ENCODE measurements around the gene MBLAC1.

MBLAC1 gene

GRCh38 chr7:100095704-100096103, 31.1 kb upstream of the MBLAC1 start:
- no peak for DNase-seq (ENCODE audit: low spot score)

DNA sequence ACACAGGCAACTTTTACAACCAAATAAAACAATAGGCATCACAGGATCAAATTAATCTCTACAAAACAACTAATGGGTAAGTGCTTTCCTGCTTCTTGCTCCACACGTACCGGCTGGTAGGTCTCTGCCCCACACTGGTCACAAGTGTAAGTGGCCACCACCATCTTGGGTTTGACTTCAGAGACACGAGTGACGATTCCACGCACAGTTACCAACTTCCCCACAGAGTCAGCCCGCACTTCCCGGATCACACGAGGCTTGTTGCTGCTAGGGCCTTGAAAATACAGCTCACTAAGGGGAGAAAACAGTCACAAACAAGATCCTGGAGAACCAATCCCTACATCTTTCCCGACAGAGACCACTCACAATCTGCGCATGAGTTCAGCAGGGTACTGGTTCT, 27.9 kb upstream of the MBLAC1 start:
- no peak for DNase-seq (ENCODE audit: low spot score)

- DNase-seq (ENCODE audit: low spot score) = no peak
Measured at GRCh38 chr7:100099452-100099851, 27.3 kb upstream of the MBLAC1 start.

- peak; percentile 95 for DNase-seq (ENCODE audit: low spot score)
Measured at GRCh38 chr7:100100420-100101015, 26.2 kb upstream of the MBLAC1 start.

DNA sequence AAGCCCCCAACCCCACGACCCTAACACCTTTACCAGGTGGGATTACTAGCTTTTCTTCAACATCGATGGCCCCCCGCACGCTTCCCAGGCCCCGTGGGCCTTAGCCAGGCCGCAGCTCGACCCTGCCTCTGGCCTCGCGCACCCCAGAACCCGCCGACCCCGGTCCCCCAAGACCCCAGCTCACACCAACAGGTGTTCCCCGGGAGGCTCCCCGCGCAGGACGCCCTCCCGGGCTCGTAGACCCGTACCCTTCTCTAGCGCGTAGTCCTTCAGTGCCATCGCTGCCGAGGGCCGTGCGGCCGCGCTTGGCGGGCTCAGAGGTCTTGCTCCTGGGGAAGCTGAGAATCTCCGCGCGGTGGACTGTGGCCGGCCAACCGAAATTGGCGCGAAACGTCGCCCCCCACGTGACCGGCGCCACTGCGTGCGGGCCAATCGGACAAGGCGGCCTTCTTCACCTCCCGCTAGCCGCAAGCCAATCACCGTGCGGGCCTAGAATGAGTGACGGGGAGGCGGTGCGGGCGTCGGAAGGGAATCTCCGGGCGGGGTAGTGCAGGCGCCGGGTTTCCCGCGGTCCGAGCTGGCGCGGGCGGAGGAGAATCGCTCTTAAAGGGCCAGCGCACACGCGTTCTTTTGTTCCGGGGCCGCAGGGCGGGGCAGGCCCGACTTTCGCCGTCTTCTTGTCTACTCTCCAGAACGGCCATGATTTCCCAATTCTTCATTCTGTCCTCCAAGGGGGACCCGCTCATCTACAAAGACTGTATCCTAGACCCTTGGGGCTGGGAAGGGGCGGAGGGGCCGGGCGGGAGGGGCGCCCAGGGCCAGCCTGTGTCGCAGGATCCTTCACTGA, 25.5 kb upstream of the MBLAC1 start, which contains the start of the genes AP4M1 and MCM7:
AP4M1 (plus strand) TSS at position 628 of the 847 bp plus-strand sequence; CDS start at position 700, 72 bp downstream.
MCM7 (minus strand) TSS at position 382 of the 847 bp plus-strand sequence; CDS start at position 279, 103 bp downstream.
- peak; percentile 99 for DNase-seq (ENCODE audit: low spot score)

DNA sequence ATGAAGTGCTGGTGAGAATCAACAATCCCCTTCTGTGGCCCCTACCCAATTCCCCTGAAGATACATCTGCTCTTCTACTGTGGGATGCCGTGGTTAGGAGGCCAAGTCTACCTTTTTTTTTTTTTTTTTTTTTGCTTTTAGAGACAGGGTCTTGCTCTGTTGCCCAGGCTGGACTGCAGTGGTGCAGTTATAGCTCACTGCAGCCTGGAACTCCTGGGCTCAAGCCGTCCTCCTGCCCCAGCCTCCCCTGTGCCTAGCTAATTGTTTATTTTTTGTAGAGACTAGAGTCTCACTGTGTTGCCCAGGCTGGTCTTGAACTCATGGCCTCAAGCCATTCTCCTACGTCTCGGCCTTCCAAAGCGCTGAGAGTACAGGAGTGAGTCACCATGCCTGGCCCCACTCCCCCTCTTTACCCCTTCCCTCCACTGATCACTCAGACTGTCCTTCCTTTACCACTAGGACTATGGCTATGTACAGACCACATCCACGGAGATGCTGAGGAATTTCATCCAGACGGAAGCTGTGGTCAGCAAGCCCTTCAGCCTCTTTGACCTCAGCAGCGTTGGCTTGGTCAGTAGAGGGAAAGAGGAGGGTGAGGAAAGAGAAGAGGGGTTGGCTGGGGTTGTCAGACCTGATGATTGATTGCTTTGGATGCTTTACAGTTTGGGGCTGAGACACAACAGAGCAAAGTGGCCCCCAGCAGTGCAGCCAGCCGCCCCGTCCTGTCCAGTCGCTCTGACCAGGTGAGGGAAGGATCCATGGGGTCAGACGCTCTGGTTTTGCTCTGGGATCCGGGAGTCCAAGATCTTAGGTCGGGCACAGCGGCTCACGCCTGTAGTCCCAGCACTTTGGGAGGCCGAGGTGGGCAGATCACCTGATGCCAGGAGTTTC, 23.6 kb upstream of the MBLAC1 start:
- DNase-seq (ENCODE audit: low spot score) = no peak

DNA sequence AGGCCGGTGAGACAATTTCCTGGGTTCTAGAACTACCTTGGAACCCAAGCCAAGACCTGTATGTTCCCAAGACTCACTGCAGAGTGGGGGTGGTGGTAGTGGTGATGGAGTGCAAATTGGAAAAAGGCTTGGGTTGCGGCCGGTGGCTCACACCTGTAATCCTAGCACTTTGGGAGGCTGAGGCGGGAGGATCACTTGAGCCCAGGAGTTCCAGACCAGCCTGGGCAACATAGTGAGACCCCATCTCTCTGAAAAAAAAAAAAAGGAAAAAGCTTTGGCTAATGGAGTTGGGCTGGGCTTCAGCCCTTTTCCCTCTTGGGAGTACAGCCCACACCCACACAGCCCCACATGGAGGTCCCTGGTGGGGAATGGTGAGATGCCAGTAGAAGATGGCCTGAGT, 21.2 kb upstream of the MBLAC1 start:
- DNase-seq (ENCODE audit: low spot score) = no peak

DNA sequence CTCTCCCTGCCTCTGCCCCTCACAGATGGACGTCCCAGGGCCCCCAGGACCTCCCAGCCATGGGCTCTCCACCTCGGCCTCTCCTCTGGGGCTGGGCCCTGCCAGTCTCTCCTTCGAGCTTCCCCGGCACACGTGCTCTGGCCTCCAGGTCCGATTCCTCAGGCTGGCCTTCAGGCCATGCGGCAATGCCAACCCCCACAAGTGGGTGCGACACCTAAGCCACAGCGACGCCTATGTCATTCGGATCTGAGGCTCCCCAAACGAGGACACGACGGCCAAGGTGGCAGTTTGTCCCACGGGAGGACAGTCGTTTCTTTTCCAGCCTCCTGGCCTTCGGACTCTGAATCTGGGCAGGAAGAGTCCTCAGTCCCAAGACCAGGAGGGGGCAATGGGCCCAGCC, 20.1 kb upstream of the MBLAC1 start:
- no peak for DNase-seq (ENCODE audit: low spot score)

DNA sequence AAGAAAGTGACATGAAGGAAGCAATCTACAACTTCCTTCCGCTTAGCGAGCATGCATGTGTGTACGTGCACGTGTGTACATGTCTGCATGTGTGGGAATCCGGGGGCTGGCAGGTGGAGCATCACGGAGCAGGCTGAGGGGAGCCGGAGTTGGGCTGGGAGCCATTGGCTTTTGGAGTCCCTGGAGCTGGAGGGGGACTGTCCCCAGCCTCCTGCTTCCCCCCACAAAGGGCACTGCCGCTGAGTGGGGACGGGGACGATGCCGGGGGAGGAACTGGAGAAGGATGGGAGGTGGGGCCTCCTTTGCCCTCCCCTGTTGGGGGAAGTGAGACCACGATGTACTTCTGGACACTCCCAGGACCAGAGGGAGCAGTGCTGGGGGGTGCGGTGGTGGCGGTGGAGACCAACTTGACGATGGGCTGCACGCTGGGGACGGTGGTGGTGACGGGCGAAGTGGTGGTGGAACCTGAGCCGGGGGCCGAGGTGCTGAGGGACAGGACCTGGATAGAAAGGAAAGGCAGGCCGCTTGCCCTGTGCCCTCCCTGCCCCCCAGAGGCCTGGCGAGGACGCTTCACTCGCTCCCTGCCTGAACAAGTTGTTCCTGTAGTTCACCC, 19.5 kb upstream of the MBLAC1 start:
- DNase-seq (ENCODE audit: low spot score) = no peak

DNA sequence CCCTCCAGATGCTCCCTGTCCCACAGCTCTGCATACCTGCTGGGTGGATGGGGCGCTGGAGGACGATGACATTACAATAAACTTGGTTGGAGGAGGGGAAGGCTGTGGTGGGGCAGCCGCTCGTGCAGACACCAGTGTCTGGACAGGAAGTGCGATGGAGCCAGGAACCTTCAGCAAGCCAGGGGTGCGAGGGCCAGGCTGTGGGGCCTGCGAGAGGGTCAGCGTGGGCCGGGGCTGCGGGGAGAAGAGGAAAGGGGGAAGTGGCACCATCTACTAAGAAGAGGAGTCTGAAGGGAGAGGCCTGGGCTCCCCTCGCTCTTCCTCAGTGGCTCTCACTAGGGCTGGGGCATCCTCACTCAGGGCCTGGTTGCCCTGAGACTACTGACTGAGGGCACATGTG, 18.9 kb upstream of the MBLAC1 start:
- no peak for DNase-seq (ENCODE audit: low spot score)

GRCh38 chr7:100109521-100110163, 17.1 kb upstream of the MBLAC1 start:
- no peak for DNase-seq (ENCODE audit: low spot score)

DNA sequence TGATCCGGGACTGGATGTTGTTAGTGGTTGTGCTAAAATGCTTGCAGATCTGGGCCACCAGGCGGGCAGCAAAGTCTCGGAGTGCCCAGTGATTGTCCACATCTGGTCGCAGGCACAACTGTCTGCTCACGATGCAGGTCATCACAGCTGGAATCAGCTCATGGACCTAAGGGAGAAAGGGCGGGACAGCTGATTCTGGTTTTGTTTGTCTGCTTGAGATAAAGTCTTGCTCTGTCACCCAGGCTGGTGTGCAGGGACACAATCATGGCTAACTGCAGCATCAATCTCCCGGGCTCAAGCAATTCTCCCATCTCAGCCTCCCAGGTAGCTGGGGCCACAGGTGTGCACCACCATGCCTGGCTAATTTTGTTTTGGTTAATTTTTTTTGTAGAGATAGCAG, 15.6 kb upstream of the MBLAC1 start:
- no peak for DNase-seq (ENCODE audit: low spot score)

DNA sequence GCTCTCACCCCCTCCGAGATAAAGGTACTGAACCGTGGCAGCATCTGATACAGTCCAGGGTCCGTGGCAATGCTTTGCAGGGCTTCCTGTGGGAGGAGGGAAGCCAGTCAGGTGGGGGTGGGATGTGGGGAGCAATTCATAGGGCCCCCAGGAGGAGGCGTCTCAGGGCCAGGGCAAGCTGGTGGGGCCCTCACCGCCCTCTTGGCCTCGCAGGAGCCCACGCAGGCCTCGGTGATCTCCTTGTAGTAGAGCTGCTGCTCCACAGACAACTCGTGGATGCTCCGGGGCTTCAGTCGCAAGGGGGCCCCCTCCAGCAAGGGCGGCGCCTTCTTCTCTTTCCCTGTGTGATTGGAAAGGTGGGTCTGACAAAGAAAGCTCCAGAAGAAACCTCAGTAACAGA, 14.9 kb upstream of the MBLAC1 start:
- no peak for DNase-seq (ENCODE audit: low spot score)

- no peak for DNase-seq (ENCODE audit: low spot score)
Measured at GRCh38 chr7:100115026-100115425, 11.7 kb upstream of the MBLAC1 start.

DNA sequence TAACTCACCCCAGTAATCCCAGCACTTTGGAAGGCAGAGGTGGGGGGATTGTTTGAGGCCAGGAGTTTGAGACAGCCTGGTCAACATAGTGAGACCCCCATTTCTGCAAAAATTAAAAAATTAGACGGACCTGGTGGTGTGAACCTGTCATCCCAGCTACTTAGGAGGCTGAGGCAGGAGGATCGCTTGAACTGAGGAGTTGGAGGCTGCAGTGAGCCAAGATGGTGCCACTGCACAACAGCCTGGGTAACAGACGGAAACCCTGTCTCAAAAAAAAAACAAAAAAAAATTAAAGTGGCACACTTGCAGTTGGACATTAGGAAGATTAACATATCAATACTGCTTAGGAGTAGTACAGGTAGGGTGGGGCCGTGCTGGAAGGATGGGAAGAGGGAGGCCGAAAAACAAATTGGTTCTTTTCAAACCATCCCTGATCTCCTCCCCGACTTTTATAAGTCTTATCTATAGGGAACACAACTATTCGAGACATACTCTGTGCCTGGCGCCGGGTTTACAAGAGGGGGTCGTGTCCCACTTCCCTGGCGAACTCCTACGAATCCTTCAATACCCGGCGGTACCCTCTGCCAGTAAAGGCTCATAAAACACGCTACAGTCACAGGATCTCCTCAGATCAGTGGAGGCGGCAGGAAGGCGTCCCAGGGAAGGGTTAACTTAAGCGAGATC, 8.2 kb upstream of the MBLAC1 start:
- DNase-seq (ENCODE audit: low spot score) = no peak

DNA sequence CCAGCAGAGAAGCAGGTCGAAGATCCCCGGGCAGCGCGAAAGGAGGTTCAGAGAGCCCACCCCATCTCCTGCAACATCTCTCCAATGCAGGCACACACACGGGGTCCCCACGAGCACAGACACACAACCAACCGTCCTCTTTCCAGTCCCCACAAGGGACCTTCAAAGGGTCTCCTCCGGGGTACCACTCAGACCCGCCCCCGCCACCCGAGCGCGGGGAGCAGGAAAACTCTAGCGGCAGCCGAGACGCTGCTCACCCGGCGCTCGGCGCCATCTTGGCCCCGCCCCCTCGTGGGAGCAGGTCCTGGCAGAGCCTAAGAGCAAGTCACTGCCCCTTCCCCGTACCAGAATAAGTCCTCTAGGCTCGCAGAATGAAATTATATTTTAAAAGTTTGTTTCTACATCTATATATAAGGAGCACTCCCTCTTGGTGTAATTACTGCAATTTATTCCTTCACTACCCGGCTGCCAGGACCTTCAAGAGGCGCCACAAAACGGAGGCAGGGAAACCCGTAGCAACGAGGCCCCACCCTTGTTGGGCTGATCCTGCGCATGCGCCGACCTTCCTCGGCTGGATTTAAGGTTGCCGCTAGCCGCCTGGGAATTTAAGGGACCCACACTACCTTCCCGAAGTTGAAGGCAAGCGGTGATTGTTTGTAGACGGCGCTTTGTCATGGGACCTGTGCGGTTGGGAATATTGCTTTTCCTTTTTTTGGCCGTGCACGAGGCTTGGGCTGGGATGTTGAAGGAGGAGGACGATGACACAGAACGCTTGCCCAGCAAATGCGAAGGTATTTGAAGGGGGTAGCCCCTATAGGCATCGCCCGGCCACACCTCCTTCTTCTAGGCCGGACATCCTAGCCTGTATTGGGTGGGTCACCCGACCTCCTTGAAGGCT, 7.4 kb upstream of the MBLAC1 start, which contains the start of the genes CNPY4 and TAF6:
CNPY4 (plus strand) TSS at position 563 of the 898 bp plus-strand sequence; CDS start at position 674, 111 bp downstream.
TAF6 (minus strand) TSS at position 287 of the 898 bp plus-strand sequence. CDS start 5,149 bp downstream, outside the sequence.
- peak; percentile 99 for DNase-seq (ENCODE audit: low spot score)

DNA sequence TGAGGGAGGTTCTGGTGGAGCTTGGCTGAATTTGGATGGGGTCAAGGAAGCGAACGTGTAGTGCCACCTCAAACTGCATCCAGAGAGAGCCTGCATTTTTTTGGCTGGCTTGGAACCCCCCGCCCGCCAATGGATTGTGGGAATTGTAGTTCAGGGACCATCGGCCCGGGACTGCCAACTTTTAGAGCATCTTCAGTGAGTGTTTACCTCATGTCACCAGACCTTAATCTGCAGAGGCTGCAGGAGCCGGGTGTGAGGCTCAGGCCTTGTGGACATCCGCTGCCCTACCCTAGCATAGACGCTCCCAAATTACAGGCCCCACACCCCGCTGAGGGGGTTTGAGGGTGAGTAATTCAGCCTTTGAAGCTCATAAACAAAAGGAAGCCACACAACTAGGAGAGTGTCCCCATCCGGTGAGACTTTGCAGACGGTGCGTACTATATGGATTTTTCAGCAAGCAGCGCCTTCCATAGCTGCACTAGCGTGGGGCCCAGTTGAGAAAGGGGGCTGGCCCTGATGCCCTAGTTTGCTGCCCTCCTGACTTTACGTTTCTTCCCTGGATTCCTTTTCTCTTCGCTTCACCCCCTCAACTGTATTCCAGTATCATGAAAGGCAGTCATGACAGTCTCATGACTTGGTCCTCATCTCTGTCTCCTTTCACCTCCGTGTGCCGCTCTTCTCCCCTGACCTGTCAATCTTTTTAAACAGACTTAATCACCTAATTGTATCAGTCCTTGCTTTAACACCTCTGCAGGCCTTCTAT, 6.6 kb upstream of the MBLAC1 start:
- peak; percentile 67 for DNase-seq (ENCODE audit: low spot score)

GRCh38 chr7:100120733-100121036, 6.1 kb upstream of the MBLAC1 start:
- no peak for DNase-seq (ENCODE audit: low spot score)

GRCh38 chr7:100122067-100122466, 4.7 kb upstream of the MBLAC1 start:
- DNase-seq (ENCODE audit: low spot score) = no peak
